ENCODE measurements around the gene CRTAC1.

Gene CRTAC1

GRCh38 chr10:98030093-98030821 lies at the start of gene CRTAC1:
CRTAC1 (minus strand) TSS chr10:98030621; CDS start chr10:98030472, 149 bp downstream.
- peak; percentile 77 for DNase-seq

- no peak for DNase-seq
Observed at GRCh38 chr10:98078774-98079173, 48.4 kb upstream of the CRTAC1 start.

DNA sequence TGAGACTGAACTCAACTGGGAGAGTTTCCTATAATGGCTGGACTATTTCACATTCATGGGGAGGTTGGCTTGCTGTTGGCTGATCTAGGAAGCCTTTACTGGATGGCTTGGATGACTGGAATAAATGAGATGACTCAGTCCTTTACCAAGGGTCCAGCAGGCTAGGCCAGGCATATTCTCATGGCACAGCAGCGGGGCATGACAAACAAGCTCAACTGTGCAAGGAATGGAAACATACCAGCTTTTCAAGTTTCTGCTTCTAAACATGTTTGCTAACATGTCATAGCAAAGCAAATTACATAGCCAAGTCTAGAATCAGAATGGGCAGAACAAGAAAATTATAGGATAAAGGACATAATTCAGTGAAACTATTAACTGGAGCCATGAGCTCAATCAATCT lies 46.8 kb upstream of the CRTAC1 start:
- DNase-seq: no peak

DNA sequence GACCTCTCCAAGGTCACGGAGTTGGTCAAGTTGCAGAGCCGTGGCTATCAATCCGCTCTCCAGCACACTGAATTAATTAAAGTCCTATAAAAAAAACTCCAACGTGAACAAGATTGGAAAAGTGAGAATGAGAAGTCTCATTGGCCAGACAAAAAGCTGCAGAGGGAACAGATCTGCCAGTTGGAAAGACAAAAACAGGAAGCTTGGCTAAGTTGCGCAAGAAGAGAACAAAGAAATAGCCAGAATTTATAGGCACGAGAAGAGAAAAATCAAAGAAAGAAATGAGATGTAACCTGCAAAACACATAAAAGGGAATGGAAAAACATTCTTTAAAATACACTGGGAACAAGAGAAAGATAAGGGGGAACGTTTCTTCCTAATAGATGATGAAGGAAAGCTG lies 45.7 kb upstream of the CRTAC1 start:
- no peak for DNase-seq

GRCh38 chr10:98074315-98074911 lies 44.0 kb upstream of the CRTAC1 start:
- DNase-seq: no peak

DNA sequence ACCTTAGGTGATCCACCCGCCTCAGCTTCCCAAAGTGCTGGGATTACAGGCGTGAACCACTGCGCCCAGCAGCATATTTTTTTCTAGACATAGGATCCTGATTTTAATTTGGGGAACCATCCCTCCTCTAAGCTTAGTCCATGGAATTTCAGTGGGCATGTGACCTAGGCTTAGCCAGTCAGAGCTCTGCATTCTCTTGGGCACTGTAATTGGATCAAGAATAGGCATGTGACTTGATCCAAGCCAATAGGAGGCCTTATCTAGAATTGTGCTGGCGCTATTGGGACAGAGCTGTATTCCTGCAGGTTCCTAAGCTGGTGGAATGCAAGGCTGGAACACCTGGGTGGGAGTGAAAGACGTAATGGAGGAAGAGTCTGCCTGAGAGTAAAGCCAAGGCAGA lies 36.7 kb upstream of the CRTAC1 start:
- no peak for DNase-seq

DNA sequence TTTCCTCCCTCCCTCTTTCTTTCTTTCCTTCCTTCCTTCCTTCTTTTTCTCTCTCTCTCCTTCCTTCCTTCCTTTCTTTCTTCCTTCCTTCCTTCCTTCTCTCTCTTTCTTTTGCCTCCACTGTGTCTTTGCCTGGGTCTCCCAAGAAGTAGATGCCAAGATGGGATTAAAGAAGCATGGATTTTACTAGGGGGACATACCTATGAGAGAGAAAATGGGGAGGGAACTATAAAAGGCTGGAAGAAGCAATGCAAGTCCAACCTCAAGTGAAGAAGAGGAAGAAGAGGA lies 33.3 kb upstream of the CRTAC1 start:
- no peak for DNase-seq

DNA sequence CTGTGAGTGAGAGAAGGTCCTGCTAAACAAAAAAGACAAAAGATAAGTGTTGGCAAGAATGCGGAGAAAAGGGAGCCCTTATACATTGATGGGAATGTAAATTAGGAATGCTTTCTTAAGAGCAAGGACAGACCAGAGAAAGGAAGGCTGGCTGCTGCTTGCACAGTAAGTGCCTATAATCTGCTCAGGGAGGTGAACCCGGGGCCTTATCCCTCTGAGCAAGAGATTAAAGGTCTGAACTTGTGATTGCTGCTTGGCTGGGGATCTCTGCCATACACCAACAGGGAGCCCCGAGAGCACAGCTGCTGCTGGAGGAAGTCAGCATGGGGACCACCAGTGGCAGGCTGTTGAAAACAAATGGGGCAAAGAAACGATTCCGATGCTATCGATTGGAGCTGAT lies 32.0 kb upstream of the CRTAC1 start:
- DNase-seq: no peak

DNA sequence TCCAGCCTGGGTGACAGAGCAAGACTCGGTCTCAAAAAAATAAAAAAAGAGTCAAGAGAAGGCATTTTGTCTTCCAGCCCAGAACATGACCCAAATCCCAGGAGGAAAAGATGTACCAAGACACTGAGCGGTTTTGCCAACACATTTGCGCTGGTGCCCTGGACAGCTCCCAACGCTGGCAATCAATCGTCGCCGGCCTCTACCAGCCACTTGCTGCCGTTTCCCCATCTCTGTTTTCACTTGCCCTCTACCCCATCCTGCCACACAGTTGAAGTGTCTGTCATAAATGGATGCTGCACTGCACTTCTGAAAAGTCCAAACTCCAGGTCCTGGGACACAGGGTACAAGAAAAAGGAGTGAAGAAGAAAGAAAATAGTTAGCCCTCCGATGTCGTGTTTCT lies 29.7 kb upstream of the CRTAC1 start:
- DNase-seq: no peak

- no peak for DNase-seq
Observed at GRCh38 chr10:98058295-98058694, 27.9 kb upstream of the CRTAC1 start.

GRCh38 chr10:98055841-98056516 lies 25.6 kb upstream of the CRTAC1 start:
- peak; percentile 40 for DNase-seq

DNA sequence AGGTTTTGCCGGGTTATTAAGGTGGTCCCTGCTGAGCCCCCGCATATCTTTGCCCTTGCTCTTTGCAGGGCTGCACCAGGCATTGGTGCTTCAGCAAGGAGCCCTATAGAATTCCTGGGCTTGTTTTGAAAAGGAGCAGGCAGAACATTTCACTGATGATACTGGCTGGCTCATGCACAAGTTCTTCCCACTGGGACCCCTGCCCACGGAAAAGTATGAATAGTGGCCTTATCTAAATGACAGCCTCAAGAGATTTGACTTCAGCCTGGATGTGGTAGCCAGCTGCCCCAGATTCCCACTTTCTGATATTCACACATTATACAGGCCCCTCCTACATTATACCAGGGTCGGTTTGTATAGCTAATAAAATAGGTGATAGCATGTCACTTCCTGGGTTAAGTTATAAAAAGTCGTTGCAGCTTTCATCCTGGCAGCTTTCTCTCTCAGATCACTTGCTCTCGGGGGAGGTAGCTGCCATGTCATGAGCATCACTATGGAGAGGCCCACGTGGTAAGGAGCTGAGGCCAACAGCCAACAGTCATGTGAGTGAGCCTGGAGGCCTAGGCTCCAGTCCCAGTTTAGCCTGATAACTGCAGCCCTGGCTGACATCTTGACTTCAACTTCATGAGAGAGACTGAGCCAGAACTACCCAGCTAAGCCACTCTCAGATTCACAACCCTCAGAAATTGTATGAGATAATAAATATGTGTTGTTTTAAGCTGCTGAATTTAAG lies 16.8 kb upstream of the CRTAC1 start:
- DNase-seq: no peak

- DNase-seq: peak; percentile 34
Observed at GRCh38 chr10:98045785-98046389, 15.5 kb upstream of the CRTAC1 start.

DNA sequence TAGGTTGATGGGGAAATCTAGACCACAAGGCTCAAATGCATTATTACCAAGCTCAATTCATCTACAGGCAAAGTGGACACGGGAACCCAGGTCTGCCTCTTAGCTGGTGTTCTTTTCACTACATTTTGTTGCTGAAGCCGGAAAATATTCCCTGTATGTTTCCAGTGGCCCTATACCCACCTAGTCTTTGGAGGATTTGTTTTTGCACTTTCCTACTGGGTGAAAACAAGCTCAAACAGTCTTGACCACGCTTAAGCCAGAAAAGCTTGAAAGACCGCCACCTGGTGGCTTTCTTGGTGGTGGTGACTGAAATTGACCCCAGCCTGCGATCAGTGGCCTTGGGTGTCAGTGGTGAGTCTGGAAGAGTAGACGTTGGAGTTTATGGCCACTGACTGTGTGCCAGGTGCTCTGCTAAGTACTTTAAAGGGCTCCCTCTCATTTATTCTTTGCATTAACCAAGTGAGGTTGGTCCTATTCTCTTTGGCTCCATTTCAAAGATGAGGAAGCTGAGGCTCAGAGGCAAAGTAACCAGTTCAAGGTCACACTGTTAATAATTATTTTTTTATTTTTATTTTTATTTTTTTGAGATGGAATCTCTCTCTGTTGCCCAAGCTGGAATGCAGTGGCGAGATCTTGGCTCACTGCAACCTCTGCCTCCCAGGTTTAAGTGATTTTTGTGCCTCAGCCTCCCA lies 11.1 kb upstream of the CRTAC1 start:
- DNase-seq: peak; percentile 39

DNA sequence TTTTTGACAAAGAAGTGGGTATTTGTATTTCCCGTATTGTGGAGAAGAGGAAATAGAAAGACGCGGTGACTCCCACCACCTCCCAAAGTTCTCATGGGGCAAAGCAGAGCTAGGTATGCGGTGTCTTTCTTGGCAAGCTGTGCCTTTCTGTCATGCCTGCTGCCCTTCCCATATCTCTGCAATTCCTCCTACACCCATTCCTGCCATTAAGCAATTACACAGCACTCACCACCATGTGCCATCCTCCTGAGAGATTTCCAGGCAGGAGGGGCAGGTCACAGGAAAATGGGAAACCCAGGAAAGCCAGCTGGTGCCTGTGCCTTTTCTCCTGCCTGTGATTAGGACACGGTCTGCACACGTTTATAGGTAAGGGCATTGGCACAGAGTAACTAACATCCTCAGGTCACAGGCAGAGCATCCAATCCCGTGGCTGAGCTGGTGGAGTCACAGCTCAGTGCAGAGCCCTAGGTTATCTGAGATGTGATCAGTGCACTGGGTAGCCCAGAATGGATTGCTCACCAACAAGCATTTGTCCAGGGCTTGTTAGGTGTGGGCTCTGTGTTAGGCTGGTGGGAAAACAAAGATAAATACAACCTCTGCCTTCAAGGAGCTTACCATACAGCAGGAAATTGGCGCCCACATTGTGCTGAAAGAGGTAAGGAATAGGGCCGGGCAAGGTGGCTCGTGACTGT lies 9.4 kb upstream of the CRTAC1 start:
- DNase-seq: no peak

GRCh38 chr10:98038288-98038687 lies 7.9 kb upstream of the CRTAC1 start:
- DNase-seq: no peak

DNA sequence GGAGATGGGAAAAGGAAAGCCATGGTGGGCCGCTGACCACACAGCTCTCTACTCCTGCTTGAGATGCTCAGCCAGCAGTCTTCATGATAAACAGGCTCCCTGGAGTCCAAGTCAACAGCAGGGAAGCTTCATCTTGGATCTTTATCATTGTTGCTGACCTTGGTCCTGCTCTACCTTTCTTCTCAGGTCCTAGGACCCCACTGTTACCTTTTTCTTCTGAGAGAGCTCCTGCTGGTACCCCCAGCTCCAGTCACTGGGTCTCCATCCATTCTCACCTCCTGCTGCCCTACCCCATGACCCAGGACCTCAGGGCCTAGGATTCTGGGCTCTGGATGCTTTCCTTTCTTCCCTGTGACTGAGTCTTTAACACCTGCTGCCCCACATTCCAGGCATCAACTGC lies 5.2 kb upstream of the CRTAC1 start:
- no peak for DNase-seq

GRCh38 chr10:98033515-98033914 lies 3.1 kb upstream of the CRTAC1 start:
- DNase-seq: no peak

DNA sequence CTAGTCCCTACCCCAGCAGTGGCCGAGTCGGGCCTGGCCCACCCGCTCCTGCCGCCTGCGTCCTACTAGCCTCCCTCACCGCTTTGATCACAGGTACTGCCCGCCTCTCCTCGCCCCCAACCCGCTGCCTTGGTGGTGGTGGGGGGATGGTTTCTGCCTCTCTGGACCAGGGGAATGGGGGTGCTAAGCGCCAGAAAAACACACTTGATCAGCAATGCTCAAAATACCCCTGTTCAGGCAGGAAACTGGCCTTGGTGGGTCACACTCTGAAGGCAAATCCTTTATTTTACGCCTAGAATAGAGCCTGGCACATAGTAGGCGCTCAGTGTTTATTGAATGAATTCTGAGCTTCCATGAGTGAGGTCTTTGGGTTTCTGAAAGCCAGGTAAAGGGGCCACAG lies 1.0 kb upstream of the CRTAC1 start:
- DNase-seq: no peak

GRCh38 chr10:98030991-98031431 lies 590 bp upstream of the CRTAC1 start:
- DNase-seq: no peak

DNA sequence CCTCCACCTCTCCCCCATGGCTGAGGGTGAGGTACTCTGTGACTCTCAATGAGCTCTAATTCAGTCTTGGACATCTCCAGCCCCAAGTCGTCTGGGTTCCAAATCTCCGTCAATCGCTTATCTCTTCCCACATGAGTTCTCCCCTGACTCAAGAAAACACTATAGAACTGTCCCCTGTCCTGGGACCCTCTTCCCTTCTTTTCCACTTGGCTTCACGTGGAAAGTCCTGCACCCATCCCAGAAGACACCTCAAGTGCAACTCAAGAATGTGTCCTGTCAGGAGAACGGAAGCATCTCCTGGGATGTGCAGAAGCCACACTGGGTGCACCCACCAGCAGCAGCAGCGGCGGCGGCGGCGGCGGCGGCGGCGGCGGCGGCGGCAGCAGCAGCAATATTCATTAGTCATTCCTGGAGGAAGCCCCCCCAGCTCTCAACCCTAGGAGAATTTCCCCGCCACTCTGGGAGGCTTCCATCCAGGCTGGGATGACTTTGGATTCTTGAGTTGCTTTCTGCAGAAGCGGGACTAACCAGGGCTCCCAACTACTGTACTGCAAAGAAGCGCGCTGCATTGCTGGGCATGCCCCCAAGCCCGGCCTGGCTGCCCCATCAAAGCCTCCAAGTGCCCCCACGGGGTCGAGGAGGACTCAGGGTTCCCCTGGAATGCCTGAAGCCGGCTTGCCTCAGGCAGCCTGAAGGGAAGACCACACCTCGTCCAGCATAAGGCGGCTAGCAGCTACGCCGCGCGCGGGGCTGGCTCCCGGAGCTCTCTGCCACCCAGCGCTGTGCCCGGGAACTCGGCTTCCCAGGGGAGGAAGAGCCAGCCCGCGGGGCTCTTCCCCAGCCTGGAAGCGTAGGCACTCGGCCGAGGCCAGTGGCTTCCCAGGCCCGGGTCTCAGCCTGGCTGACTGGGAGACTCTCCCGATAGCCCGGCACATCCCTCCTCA lies 1.0 kb downstream of the CRTAC1 start:
- DNase-seq: no peak
